SW480 (cell line): ENCODE data around the gene SPAG4.

Source experiments
- DNase-seq: peaks from one replicate; pipeline ENCODE4 v3.0.0-alpha.2; 2016; ENCODE audit warnings: low spot score

The SPAG4 gene

GRCh38 chr20:35621560-35621946, 5.9 kb downstream of the SPAG4 start:
- DNase-seq, result no peak

- DNase-seq, result no peak
Measured at GRCh38 chr20:35625584-35626385, 10.2 kb downstream of the SPAG4 start.

- DNase-seq, result no peak
Measured at GRCh38 chr20:35626386-35627001, 10.9 kb downstream of the SPAG4 start.

GRCh38 chr20:35627121-35627520, 11.5 kb downstream of the SPAG4 start:
- DNase-seq, result no peak

GRCh38 chr20:35629427-35630145, 14.0 kb downstream of the SPAG4 start:
- DNase-seq, result no peak

GRCh38 chr20:35630636-35631035, 15.0 kb downstream of the SPAG4 start:
- no peak for DNase-seq

GRCh38 chr20:35632539-35633115, 17.0 kb downstream of the SPAG4 start:
- DNase-seq, result no peak

- no peak for DNase-seq
Measured at GRCh38 chr20:35635652-35636051, 20.0 kb downstream of the SPAG4 start.

GRCh38 chr20:35636095-35636494, 20.5 kb downstream of the SPAG4 start:
- no peak for DNase-seq

- DNase-seq, result no peak
Measured at GRCh38 chr20:35637276-35637675, 21.6 kb downstream of the SPAG4 start.

- DNase-seq, result no peak
Measured at GRCh38 chr20:35638751-35639150, 23.1 kb downstream of the SPAG4 start.

GRCh38 chr20:35640724-35641123, 25.1 kb downstream of the SPAG4 start:
- no peak for DNase-seq

- DNase-seq, result no peak
Measured at GRCh38 chr20:35641743-35642142, 26.1 kb downstream of the SPAG4 start.

- no peak for DNase-seq
Measured at GRCh38 chr20:35643045-35643444, 27.4 kb downstream of the SPAG4 start.

- no peak for DNase-seq
Measured at GRCh38 chr20:35644806-35645205, 29.2 kb downstream of the SPAG4 start.

- no peak for DNase-seq
Measured at GRCh38 chr20:35648836-35649235, 33.2 kb downstream of the SPAG4 start.

GRCh38 chr20:35650632-35651031, 35.0 kb downstream of the SPAG4 start:
- no peak for DNase-seq

GRCh38 chr20:35651958-35652357, 36.3 kb downstream of the SPAG4 start:
- DNase-seq, result no peak

- DNase-seq, result no peak
Measured at GRCh38 chr20:35652641-35653429, 37.2 kb downstream of the SPAG4 start.

GRCh38 chr20:35653430-35653734, 37.8 kb downstream of the SPAG4 start:
- DNase-seq, result no peak

GRCh38 chr20:35653893-35654292, 38.3 kb downstream of the SPAG4 start:
- DNase-seq, result no peak

GRCh38 chr20:35654415-35654814, 38.8 kb downstream of the SPAG4 start:
- DNase-seq, result no peak
